Peyer's patch (tissue), 4 donors: Measurements from ENCODE around the gene UBAC1. TPM values are rescaled to one million over a fixed set of nuclear protein-coding genes. Genes with fewer than 3 reads are reported as not detected.

ENCODE experiments used
- DNase-seq, 3 donors: peaks; one replicate each; pipeline ENCODE4 v3.0.0-alpha.2; 2017 to 2019
- H3K27ac ChIP-seq, 4 donors: fragments of 200-600 bp; sonication (generic); one replicate each; pipeline ENCODE4 v1.5.1; 2016 to 2019
- H3K27me3 ChIP-seq, 2 donors: fragments of 200-600 bp; sonication (generic); one replicate each; pipeline ENCODE4 v1.5.1; 2019
- H3K36me3 ChIP-seq, 3 donors: fragments of 200-600 bp; sonication (generic); one replicate each; pipeline ENCODE4 v1.5.1; 2016 to 2019
- H3K4me1 ChIP-seq, 4 donors: fragments of 200-600 bp; sonication (generic); one replicate each; pipeline ENCODE4 v1.5.1; 2016 to 2019
- H3K4me3 ChIP-seq, 4 donors: fragments of 200-600 bp; sonication (generic); 1 replicate in 3 of 4; 2 replicates in 1 of 4; pipeline ENCODE4 v1.5.1; 2016 to 2019; ENCODE audit warnings: mild to moderate bottlenecking in 1 of 4
- H3K9me3 ChIP-seq, 4 donors: fragments of 200-600 bp; sonication (generic); one replicate each; pipeline ENCODE4 v1.5.1; 2016 to 2019; ENCODE audit warnings: mild to moderate bottlenecking in 1 of 4
- CTCF ChIP-seq, 6 experiments: fragments of 450-650 bp in 4 of 6; fragments of 200-600 bp in 2 of 6; sonication (generic) in 1 of 6; IDR thresholded peaks; one replicate each; pipeline ENCODE4 v1.5.1; 2017 to 2019; ENCODE audit warnings: antibody characterized with exemption in 6 of 6, mild to moderate bottlenecking in 3 of 6, moderate library complexity in 1 of 6
- POLR2A ChIP-seq, 2 donors: fragments of 450-650 bp; IDR thresholded peaks; one replicate each; pipeline ENCODE4 v1.5.1; 2017; ENCODE audit warnings: antibody characterized with exemption in 2 of 2, mild to moderate bottlenecking in 2 of 2, moderate library complexity in 2 of 2
- total RNA-seq, 4 donors: library from RNA; depleted of rRNA; stranded (reverse); fragments of >200 nt; gene quantifications; one replicate each; pipeline ENCODE4 v1.1.0, GENCODE V29; 2016

Gene UBAC1
- total RNA-seq, 4 donors from 2014 or later = 23.1 to 64.3 (median 43.9) TPM

GRCh38 chr9:135907431-135908092 lies 53.6 kb downstream of the UBAC1 start, which contains the start of gene CAMSAP1:
Gene CAMSAP1, minus strand, starts transcription at chr9:135907546. Its CDS starts 387 bp downstream, at chr9:135907159.
- TF ChIP-seq POLR2A (IDR thresholded peaks at IDR 0.05) (peak; percentile 51 to 65), CTCF (IDR thresholded peaks at IDR 0.05) (no peak)
- peak; percentile 92 to 98 (median 96) for DNase-seq
- Histone ChIP-seq H3K27ac (peak within 1 kb of the TSS; percentile 79 to 87 (median 80)), H3K9me3 (no peaks in the 10 kb centered on the region), H3K36me3 (peaks cover 0 to 16% (median 0%) of the 10 kb centered on the region in 3 donors), H3K27me3 (no peaks in the 10 kb centered on the region), H3K4me1 (peaks cover 0 to 35% (median 4%) of the 10 kb centered on the region in 4 donors), H3K4me3 (peak within 1 kb of the TSS; percentile 85 to 100 (median 94))

GRCh38 chr9:135907006-135907430 lies 54.2 kb downstream of the UBAC1 start:
- DNase-seq = peak in 1 of 3 donors; percentile 64
- TF ChIP-seq CTCF (IDR thresholded peaks at IDR 0.05) = no peak
- TF ChIP-seq POLR2A (IDR thresholded peaks at IDR 0.05) = no peak
- no peaks in the 10 kb centered on the region for H3K9me3 ChIP-seq
- H3K4me3 ChIP-seq = peak overlapping the region; percentile 75 to 92 (median 84)
- peak overlapping the region in 3 of 4 donors; percentile 4 to 87 (median 69) for H3K27ac ChIP-seq
- H3K4me1 ChIP-seq = peaks cover 0 to 35% (median 4%) of the 10 kb centered on the region in 4 donors
- H3K27me3 ChIP-seq = no peaks in the 10 kb centered on the region
- peaks cover 0 to 13% (median 0%) of the 10 kb centered on the region in 3 donors for H3K36me3 ChIP-seq

- Histone ChIP-seq H3K36me3 (peaks cover 0 to 8% (median 0%) of the 10 kb centered on the region in 3 donors), H3K9me3 (no peaks in the 10 kb centered on the region), H3K4me1 (peaks cover 0 to 35% (median 4%) of the 10 kb centered on the region in 4 donors), H3K27me3 (no peaks in the 10 kb centered on the region), H3K27ac (peak overlapping the region in 3 of 4 donors; percentile 4 to 87 (median 69)), H3K4me3 (peak overlapping the region; percentile 75 to 92 (median 84))
- TF ChIP-seq POLR2A (IDR thresholded peaks at IDR 0.05) (no peak), CTCF (IDR thresholded peaks at IDR 0.05) (no peak)
- DNase-seq = no peak
These were observed 54.7 kb downstream of the UBAC1 start for GRCh38 chr9:135906291-135907005.

- H3K27ac ChIP-seq = peak overlapping the region in 2 of 4 donors; percentile 4 to 69
- peak overlapping the region in 2 of 4 donors; percentile 75 to 84 for H3K4me3 ChIP-seq
- TF ChIP-seq POLR2A (IDR thresholded peaks at IDR 0.05) = no peak
- no peak for TF ChIP-seq CTCF (IDR thresholded peaks at IDR 0.05)
- H3K36me3 ChIP-seq = peaks cover 0 to under 1% (median 0%) of the 10 kb centered on the region in 3 donors
- H3K27me3 ChIP-seq = no peaks in the 10 kb centered on the region
- peak in 1 of 3 donors; percentile 32 for DNase-seq
- no peaks in the 10 kb centered on the region for H3K9me3 ChIP-seq
- peaks cover 0 to 35% (median 4%) of the 10 kb centered on the region in 4 donors for H3K4me1 ChIP-seq
These were observed 55.6 kb downstream of the UBAC1 start for GRCh38 chr9:135905380-135906258.
